GM12878 (cell line): Measurements from ENCODE around the gene PCTP.

ENCODE experiments used
- HDGF ChIP-seq: fragments of 450-650 bp; IDR thresholded peaks from 2 replicates; pipeline ENCODE4 v1.6.1; 2016; ENCODE audit warnings: antibody characterized with exemption
- PAX5 ChIP-seq: IDR thresholded peaks from 2 replicates; pipeline ENCODE4 v1.6.1; 2011; ENCODE audit warnings: low read depth, low read length, borderline replicate concordance
- YY1 ChIP-seq: IDR thresholded peaks from 2 replicates; pipeline ENCODE4 v1.6.1; 2011; ENCODE audit warnings: low read depth, mild to moderate bottlenecking, low read length
- TF ChIP-seq, protein P1 (sequence below), 3 experiments: IDR thresholded peaks in 2 of 3; conservative IDR thresholded peaks in 1 of 3; 2 replicates each; pipeline ENCODE4 v1.5.1; 2011; ENCODE audit warnings: low read depth in 3 of 3, low read length in 3 of 3, mild to moderate bottlenecking in 3 of 3, control low read depth in 2 of 3, moderate library complexity in 2 of 3, inconsistent platforms in 1 of 3, mixed read lengths in 1 of 3; ENCODE audit not compliant: control insufficient read depth in 2 of 3, insufficient read depth in 1 of 3; ENCODE audit errors: extremely low read depth in 1 of 3

DNA sequence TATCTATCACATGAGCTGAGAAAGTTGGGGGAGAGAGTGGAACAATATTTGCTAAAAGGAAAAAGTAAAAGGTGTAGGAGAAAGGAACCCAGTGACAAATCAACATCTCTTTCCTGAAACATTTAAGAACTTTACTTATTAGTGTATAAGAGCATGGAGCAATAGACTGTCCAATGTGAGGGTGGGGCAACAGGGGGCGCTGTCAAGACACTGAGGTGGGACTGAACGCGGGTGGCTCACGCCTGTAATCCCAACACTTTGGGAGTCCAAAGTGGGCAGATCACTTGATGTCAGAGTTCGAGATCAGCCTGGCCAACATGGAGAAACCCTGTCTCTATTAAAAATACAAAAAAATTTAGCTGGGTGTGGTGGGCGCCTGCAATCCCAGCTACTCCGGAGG lies 21.2 kb downstream of the PCTP start:
- TF ChIP-seq, protein P1, sequence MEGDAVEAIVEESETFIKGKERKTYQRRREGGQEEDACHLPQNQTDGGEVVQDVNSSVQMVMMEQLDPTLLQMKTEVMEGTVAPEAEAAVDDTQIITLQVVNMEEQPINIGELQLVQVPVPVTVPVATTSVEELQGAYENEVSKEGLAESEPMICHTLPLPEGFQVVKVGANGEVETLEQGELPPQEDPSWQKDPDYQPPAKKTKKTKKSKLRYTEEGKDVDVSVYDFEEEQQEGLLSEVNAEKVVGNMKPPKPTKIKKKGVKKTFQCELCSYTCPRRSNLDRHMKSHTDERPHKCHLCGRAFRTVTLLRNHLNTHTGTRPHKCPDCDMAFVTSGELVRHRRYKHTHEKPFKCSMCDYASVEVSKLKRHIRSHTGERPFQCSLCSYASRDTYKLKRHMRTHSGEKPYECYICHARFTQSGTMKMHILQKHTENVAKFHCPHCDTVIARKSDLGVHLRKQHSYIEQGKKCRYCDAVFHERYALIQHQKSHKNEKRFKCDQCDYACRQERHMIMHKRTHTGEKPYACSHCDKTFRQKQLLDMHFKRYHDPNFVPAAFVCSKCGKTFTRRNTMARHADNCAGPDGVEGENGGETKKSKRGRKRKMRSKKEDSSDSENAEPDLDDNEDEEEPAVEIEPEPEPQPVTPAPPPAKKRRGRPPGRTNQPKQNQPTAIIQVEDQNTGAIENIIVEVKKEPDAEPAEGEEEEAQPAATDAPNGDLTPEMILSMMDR (IDR thresholded peaks at IDR 0.05 in 2 of 3, conservative IDR thresholded peaks at IDR 0.05 in 1 of 3; ENCODE audit: control insufficient read depth in 2 of 3, extremely low read depth in 1 of 3, insufficient read depth in 1 of 3, low read depth in 3 of 3, low read length in 3 of 3), result no peak
- TF ChIP-seq PAX5 (no peak), HDGF (no peak), YY1 (no peak)
